ENCODE measurements around the gene DDX46.
A peak's percentile ranks its signal among the peaks of the same experiment; 100 is the strongest.
"Not testable (repeated sequence)": the region's sequence is repeated elsewhere in the genome, so short reads cannot be mapped to it uniquely, and the experiment has no call there.

The DDX46 gene, protein sequence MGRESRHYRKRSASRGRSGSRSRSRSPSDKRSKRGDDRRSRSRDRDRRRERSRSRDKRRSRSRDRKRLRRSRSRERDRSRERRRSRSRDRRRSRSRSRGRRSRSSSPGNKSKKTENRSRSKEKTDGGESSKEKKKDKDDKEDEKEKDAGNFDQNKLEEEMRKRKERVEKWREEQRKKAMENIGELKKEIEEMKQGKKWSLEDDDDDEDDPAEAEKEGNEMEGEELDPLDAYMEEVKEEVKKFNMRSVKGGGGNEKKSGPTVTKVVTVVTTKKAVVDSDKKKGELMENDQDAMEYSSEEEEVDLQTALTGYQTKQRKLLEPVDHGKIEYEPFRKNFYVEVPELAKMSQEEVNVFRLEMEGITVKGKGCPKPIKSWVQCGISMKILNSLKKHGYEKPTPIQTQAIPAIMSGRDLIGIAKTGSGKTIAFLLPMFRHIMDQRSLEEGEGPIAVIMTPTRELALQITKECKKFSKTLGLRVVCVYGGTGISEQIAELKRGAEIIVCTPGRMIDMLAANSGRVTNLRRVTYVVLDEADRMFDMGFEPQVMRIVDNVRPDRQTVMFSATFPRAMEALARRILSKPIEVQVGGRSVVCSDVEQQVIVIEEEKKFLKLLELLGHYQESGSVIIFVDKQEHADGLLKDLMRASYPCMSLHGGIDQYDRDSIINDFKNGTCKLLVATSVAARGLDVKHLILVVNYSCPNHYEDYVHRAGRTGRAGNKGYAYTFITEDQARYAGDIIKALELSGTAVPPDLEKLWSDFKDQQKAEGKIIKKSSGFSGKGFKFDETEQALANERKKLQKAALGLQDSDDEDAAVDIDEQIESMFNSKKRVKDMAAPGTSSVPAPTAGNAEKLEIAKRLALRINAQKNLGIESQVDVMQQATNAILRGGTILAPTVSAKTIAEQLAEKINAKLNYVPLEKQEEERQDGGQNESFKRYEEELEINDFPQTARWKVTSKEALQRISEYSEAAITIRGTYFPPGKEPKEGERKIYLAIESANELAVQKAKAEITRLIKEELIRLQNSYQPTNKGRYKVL

DNA sequence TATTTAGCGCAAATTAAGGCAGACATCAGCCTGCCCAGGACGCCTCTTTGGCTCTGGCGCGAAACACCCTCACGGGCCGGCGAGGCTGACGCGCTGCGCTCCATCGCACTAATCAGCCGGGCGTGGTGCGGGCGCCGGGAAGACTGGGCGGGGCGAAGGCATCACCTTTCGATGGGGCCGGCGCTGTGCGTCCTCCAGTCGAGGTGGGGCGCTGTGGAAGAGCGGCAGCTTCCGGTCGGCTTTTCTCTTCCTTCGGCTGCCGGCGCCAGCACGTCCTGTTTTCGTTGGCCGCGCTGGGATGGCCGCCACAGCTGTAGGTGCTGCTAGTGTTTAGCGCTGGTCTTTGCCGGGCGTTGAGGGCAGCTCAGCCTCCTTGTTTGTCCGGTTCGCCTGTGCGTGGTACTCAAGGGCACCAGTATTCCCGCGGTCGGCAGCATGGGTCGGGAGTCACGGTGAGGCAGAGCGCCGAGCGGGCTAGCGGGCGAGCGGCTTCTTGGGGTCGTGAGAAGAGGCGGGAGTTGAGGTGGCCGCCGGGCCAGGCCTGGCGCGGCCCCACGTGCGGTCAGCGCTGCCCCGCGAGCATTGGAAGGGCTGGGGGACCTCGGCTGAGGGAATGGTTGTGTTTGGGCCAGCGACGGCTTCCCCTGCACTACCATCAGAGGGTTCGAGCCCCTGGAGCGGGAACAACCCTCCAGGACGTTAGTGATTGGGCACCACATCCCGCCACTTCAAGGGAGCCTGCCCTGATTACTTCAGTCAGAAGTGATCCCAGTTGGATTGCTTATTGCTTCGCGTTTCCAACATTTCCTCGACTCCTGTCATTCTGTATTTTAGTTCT is at the start of gene DDX46:
Gene DDX46, plus strand, starts transcription at position 276 of the 838 bp plus-strand sequence. Its CDS starts 160 bp downstream, at position 436.
- DNase-seq (ENCODE audit: low spot score): peak; percentile 94

DNA sequence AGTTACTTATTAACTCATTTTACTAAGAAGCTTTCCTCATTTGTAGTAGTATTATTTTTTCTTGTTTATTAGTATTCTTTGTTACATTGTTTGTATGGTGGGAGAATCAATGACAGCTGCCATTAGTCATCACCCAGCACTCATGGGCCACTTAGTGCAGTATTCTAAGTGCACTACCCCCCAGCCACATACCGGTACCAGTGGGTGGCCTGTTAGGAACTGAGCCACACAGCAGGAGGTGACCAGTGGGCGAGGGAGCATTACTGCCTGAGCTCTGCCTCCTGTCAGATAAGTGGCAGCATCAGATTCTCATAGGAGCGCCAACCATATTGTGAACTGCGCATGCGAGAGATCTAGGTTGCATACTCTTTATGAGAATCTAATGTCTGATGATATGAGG is 44.5 kb upstream of the DDX46 start:
- DNase-seq (ENCODE audit: low spot score): no peak

DNA sequence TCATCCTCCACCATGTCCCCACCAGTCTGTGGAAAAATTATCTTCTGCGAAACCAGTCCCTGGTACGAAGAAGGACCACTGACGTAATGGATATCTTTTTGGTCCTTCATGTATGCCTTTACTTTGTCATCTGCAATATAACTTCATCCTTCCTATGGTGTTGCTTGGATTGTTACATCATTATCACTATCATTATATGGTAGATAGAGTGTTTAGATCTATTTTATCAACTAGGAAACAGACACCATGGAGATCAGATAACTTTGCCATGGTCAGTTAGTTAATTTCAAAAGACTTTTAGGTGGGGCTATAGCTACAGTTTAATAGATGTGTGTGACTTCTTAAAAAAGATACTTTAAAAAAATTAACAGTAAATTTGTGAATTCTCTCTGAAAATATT is 44.0 kb upstream of the DDX46 start:
- no peak for DNase-seq (ENCODE audit: low spot score)

DNA sequence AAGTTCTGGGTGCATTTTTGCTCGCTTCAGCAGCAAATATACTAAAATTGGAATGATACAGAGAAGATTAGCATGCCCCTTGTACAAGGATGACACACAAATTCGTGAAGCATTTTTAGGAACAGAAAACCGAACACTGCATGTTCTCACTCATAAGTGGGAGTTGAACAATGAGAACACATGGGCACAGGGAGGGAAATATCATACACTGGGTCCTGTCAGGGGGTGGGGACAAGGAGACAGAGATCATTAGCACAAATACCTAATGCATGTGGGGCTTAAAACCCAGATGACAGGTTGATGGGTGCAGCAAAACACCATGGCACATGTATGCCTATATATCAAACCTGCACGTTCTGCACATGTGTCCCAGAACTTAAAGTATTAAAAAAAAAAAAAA is 43.1 kb upstream of the DDX46 start:
- not testable (repeated sequence) for DNase-seq (ENCODE audit: low spot score)

DNA sequence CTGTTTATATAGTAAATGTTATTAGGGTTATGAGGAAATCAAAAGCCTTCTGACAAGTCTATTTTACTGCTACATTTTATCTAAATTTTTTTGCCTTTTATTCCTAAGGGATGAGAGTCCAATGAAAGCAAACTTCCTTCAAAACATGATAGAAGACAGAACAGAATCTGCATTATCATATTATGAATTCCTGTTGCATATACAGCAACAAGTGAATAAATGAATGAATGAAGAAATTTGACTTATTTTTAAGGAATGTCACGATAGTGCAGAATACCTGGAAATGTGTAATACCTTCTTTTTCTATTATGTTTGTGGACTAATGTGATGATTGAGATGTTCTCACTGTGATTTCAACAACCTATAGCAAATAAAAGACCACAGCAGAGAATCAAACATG is 33.7 kb upstream of the DDX46 start:
- no peak for DNase-seq (ENCODE audit: low spot score)

DNA sequence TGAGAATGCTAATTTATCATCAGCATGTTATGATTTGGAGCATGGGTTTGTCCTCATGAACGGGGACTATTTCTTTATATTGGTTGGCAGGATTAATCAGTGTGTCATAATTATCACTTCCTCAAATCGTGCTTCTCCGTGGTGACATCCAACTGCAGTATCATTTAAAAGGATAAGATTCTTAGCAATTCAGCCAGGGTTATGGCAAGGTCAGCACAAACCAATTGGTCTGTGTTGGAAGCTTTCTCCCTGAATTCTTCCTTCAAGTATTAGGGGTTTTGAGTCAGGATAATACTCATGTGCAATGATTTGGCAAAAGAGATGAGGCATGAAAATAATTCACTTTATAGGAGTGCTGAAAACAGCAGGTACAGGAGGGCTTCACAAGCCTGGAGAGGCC is 25.8 kb upstream of the DDX46 start:
- DNase-seq (ENCODE audit: low spot score): no peak

DNA sequence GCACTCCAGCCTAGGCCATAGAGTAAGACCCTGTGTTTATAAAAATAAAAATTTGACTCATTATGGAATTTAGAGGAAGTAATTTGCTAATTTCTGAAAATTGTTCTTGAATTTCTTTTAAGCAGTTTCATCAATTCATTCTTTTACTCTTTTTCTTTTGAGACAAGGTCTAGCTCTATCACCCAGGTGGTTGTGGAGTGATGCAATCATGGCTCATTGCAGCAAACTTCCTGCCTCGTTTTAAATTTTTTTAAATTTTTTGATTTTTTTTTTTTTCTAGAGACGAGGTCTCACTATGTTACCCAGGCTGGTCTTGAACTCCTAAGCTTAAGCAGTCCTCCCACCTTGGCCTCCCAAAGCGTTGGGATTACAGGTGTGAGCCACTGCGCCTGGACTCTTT is 23.3 kb upstream of the DDX46 start:
- DNase-seq (ENCODE audit: low spot score): no peak

DNA sequence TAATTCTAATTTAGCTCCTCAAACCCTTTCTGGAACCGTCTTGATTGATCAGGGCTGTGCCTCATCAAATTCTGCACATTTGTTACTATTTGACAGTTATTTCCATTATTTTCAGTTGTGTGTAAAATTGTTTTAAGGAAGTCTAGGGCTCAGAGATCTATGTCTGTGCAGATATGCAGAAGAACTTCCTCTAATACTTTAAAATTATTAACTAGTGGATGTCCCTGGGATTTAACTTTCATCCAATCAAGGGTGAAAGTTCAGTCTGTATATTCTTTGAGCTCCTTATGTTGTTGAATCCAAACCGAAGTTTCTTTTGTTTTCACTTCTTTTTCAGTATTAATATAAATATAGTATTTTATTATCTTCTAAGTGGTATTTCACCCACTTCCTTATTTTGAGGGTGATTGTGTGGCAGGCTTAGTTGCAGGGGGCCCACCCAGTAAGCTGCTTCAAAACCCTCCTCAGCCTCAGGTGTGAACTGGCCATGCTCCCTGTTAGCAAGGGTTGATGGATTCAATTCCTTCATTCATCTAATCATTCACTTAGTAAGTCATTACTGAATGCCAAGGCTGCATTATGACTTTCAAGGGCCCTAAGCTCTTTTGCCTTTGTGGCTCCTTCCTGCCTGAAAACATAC is 22.3 kb upstream of the DDX46 start:
- DNase-seq (ENCODE audit: low spot score): peak; percentile 14

DNA sequence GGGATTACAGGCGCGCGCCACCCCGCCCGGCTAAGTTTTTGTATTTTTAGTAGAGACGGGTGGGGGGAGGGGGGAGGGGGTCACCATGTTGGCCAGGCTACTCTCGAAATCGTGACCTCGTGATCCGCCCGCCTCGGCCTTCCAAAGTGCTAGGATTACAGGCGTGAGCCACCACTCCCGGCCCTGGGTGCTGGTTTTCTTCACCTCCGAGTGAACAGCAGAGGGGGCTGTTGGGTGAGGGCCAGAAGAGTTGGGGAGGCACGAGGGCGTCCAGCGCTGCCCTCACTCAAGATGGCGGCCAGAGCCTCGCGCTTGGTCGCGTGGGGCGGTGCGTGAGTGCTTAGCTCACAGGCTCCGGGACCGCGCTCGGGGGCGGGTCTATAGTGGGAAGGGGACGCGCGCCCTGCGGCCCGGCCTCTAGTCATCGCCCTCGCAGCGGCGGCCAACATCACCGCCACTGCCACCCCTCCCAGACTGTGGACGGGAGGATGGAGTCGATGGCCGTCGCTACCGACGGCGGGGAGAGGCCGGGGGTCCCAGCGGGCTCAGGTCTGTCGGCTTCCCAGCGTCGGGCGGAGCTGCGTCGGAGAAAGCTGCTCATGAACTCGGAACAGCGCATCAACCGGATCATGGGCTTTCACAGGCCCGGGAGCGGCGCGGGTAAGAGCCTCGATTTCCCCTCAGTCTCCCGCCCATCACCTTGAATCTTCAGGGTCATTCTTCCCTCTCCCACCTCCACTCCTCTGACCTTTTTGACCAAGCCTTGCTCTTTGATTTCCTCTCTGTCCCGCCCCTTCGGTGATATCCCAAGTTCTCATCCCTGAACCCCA is 20.2 kb upstream of the DDX46 start, which contains the start of gene CAMLG:
Gene CAMLG, plus strand, starts transcription at position 416 of the 830 bp plus-strand sequence. Its CDS starts 73 bp downstream, at position 489.
- peak; percentile 98 for DNase-seq (ENCODE audit: low spot score)

DNA sequence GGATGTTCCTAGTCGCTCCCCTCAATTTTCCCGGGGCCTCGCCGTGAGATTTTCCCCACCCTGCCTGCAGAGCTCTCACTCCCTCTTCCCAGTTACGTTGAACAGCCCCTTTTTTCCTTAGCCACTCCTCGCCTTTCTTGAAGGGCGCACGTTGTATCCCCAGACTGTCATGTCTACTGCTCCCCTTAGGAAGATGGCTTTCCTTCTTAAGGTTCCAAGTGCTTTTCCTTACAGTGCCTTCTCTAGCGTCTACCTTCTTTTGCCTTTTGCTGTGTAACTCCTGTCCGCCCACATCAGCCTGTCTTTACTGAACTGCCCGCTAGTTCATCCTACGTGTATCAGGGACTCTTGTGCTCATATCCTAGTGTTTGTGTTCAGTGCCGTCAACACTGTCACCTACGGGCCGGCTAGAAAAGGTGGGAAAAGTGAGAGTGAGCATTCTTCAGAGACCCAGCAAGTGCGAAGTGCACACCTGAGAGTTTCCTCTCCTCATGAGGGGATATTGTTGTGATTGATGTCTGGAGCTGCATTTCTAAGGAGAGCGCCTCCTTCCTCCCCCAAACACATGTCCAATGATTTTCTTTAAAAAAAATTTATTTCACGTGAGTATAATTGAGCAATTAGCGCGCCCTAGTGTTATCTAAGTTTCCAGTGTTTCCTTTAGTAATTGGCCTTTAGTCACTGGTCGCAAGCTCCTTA is 19.5 kb upstream of the DDX46 start:
- DNase-seq (ENCODE audit: low spot score): peak; percentile 67

DNA sequence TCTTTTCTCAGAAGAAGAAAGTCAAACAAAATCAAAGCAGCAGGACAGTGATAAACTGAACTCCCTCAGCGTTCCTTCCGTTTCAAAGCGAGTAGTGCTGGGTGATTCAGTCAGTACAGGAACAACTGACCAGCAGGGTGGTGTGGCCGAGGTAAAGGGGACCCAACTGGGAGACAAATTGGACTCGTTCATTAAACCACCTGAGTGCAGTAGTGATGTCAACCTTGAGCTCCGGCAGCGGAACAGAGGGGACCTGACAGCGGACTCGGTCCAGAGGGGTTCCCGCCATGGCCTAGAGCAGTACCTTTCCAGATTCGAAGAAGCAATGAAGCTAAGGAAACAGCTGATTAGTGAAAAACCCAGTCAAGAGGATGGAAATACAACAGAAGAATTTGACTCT is 17.5 kb upstream of the DDX46 start:
- DNase-seq (ENCODE audit: low spot score): no peak

DNA sequence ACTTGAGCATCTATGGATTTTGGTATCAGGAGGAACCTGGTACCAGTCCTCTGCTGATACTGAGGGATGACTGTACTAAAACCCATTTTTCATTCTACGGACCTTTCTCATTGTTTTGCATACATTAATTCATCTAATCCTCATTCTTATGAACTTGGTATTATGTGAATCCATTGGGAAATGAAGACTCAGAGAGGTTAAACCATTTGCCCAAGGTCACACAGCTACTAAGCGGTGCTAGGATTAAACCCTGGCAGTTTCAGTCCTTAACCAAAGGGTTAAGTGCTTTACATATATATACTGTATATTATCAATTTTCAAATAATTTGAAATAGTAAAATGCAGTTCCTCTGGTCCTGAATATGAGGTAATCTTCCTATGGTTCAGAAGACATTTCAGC is 16.4 kb upstream of the DDX46 start:
- DNase-seq (ENCODE audit: low spot score): no peak

DNA sequence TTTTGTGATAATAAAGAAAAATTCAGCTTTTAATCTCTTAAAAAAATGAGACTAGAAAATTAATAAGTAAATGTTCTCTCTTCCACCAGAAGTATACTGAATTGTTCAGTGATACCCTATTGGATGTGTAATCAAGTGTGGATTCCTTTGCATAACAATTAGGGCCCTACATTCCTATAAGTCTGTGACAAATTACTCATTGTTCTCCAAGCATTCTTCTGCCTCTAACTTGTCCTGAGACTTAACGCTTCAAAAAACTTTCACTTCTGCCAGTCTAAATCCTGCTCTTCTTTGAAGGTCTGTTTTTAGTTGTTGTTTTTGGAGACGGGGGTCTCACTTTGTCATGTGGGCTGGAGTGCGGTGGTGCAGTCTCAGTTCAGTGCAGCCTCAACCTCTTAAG is 9.2 kb upstream of the DDX46 start:
- peak; percentile 68 for DNase-seq (ENCODE audit: low spot score)

DNA sequence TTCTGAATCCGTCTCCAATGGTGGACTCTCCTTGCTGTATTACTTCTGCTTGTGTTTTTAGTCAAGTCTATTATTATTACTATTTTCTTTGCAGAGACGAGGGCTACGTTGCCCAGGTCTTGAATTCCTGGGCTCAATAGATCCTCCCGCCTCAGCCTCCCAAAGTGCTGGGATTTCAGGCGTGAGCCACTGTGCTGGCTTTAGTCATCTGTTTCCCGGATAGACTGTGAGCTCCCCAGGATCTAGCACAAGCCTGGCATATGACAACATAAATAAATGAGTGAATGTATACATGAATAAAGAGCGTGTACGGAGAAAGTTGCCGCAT is 439 bp upstream of the DDX46 start:
- DNase-seq (ENCODE audit: low spot score): no peak

DNA sequence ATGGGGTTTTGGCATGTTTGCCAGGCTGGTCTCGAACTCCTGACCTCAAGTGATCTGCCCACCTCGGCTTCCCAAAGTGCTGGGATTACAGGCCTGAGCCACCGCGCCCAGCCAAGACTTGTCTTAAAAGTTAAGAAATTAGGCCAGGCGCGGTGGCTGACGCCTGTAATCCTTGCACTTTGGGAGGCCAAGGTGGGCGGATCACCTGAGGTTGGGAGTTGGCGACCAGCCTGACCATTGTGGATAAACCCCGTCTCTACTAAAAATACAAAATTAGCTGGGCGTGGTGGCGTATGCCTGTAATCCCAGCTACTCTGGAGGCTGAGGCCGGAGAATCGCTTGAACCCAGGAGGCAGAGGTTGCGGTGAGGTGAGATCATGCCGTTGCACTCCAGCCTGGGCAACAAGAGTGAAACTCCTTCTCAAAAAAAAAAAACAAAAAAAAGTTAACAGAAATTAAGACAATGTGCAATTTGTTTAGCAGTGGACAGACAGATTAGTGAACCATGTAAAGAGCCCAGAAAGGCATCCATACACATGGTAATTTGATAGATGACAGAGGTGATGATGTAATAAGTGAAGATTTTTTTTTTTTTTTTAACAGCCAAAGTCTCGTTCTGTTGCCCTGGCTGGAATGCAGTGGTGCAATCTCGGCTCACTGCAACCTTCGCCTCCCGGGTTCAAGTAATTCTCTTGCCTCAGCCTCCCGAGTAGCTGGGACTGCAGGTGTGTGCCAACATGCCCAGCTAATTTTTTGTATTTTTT is 9.1 kb downstream of the DDX46 start:
- not testable (repeated sequence) for DNase-seq (ENCODE audit: low spot score)

DNA sequence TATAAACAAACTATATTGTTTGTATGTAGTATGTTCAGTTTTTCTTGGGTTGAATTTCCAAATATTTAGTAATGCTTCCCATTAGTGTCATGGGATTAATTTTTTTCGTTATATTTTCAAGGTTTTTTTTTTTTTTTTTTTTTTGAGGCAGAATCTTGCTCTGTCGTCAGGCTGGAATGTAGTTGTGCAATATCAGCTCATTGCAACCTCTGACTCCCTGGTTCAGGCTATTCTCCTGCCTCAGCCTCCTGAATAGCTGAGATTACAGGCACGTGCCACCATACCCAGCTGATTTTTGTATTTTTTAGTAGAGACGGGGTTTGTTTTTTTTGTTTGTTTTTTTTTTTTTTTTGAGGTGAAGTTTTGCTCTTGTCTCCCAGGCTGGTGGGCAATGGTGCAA is 10.6 kb downstream of the DDX46 start:
- no peak for DNase-seq (ENCODE audit: low spot score)

DNA sequence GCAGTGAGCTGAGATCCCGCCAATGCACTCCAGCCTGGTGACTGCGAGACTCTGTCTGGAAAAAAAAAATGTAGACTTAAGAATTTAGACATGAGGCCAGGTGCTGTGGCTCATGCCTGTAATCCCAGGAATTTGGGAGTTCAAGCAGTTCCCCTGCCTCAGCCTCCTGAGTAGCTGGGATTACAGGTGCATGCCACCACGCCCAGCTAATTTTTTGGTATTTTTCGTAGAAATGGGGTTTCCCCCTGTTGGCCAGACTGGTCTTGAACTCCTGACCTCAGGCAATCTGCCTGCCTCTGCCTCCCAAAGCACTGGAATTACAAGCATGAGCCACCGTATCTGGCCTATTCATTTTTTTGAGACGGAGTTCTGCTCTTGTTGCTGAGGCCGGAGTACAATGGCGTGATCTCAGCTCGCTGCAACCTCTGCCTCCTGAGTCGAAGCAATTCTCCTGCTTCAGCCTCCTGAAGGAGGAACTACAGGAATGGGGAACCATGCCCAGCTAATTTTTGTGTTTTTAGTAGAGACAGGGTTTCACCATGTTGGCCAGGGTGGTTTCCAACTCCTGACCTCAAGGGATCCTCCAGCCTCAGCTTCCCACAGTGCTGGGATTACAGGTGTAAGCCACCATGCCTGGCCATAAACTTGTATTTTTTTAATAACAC is 14.0 kb downstream of the DDX46 start:
- no peak for DNase-seq (ENCODE audit: low spot score)

DNA sequence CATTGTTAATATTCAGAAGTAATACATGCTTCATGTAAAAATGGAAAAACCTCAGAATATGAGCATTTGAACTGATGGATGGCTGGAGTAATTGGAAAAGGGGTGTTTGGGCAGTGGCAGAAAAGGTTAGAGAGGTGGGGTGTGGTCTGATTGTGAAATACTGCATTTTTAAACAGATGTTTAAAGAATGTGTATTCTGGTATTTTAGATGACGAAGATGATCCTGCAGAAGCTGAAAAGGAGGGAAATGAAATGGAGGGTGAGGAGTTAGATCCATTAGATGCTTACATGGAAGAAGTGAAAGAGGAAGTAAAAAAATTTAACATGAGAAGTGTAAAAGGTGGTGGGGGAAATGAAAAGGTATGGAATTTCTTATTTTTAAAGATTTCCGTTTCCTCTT is 18.8 kb downstream of the DDX46 start:
- DNase-seq (ENCODE audit: low spot score): no peak
